22Rv1 (cell line): ENCODE measurements around the gene ITIH4.

Experiments
- ZFX ChIP-seq: fragments of 450-650 bp; IDR thresholded peaks from 2 replicates; pipeline ENCODE4 v1.6.1; 2017; ENCODE audit warnings: antibody characterized with exemption, borderline replicate concordance
- TF ChIP-seq, protein P1 (sequence below): fragments of 450-650 bp; IDR thresholded peaks from 2 replicates; pipeline ENCODE4 v1.5.1; 2017; ENCODE audit warnings: mild to moderate bottlenecking

DNA sequence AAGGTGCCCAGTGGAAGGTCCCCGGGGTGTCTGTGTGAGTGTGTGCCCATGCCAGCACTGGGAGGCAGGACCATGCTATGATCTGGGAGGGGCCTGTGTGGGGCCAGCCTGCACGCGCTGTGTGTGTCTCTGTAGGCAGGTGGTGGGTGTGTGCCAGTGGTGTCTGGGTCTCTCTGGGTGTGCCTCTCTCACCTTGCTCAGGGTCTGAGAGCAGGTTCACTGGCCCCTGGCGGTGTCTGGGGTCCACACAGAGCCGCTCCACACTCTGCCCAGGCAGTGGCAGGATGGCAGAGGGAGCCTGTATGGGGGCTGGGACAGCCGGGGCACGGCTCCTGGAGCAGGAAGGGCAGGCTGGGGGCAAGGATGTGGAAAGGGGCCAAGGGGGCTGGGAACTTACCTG is 12.6 kb downstream of the ITIH4 start:
- TF ChIP-seq, protein P1, sequence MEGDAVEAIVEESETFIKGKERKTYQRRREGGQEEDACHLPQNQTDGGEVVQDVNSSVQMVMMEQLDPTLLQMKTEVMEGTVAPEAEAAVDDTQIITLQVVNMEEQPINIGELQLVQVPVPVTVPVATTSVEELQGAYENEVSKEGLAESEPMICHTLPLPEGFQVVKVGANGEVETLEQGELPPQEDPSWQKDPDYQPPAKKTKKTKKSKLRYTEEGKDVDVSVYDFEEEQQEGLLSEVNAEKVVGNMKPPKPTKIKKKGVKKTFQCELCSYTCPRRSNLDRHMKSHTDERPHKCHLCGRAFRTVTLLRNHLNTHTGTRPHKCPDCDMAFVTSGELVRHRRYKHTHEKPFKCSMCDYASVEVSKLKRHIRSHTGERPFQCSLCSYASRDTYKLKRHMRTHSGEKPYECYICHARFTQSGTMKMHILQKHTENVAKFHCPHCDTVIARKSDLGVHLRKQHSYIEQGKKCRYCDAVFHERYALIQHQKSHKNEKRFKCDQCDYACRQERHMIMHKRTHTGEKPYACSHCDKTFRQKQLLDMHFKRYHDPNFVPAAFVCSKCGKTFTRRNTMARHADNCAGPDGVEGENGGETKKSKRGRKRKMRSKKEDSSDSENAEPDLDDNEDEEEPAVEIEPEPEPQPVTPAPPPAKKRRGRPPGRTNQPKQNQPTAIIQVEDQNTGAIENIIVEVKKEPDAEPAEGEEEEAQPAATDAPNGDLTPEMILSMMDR, result no peak
- TF ChIP-seq ZFX, result no peak
